Retinal pigment epithelial cell (primary cell): ENCODE data around the gene SLC4A7.

Experiments used
- DNase-seq: peaks from one replicate; pipeline ENCODE4 v3.0.0-alpha.2; 2010; ENCODE audit warnings: low read depth
- H3K4me3 ChIP-seq: 2 replicates; pipeline ENCODE4 v1.5.1; 2011; ENCODE audit warnings: mild to moderate bottlenecking, low read length, control low read depth, moderate library complexity
- CTCF ChIP-seq: conservative IDR thresholded peaks from 2 replicates; pipeline ENCODE4 v1.5.1; 2011; ENCODE audit warnings: low read depth, low read length, control low read depth, inconsistent platforms

The SLC4A7 gene

GRCh38 chr3:27380433-27381357, 103.5 kb downstream of the SLC4A7 start:
- H3K4me3 ChIP-seq = no peak overlapping the region
- TF ChIP-seq CTCF = no peak
- DNase-seq = no peak

- H3K4me3 ChIP-seq = no peak overlapping the region
- no peak for TF ChIP-seq CTCF
Observed at GRCh38 chr3:27378331-27378730, 105.9 kb downstream of the SLC4A7 start.

GRCh38 chr3:27376109-27376772, 107.9 kb downstream of the SLC4A7 start:
- no peak overlapping the region for H3K4me3 ChIP-seq
- no peak for DNase-seq
- no peak for TF ChIP-seq CTCF

More at GRCh38 chr3:27378331-27378730, 105.9 kb downstream of the SLC4A7 start:
- DNase-seq = peak; percentile 29

- H3K4me3 ChIP-seq = peak within 1 kb of the TSS; percentile 93
- peak; percentile 65 for DNase-seq
- TF ChIP-seq CTCF = no peak
Observed at GRCh38 chr3:27368831-27369607, 115.2 kb downstream of the SLC4A7 start, which contains the start of gene NEK10. NEK10 (minus strand) TSS chr3:27369383; CDS start chr3:27352882, 16,501 bp downstream.

GRCh38 chr3:27366062-27366591, 118.1 kb downstream of the SLC4A7 start:
- no peak for TF ChIP-seq CTCF
- H3K4me3 ChIP-seq = no peak overlapping the region
- no peak for DNase-seq

GRCh38 chr3:27360113-27361078, 123.8 kb downstream of the SLC4A7 start:
- no peak for TF ChIP-seq CTCF
- H3K4me3 ChIP-seq = no peak overlapping the region
- DNase-seq = no peak
